SU-DHL-6 (cell line): ENCODE results near the gene LHFPL6.

ENCODE experiments used
- H2AFZ ChIP-seq: fragments of 200-600 bp; sonication (generic); 2 replicates; pipeline ENCODE4 v1.6.1; 2014; ENCODE audit warnings: low read depth, mild to moderate bottlenecking, moderate library complexity, mixed read lengths, antibody characterized with exemption, low read length; ENCODE audit not compliant: severe bottlenecking
- H3F3A ChIP-seq: fragments of 200-600 bp; shearing (Covaris generic); 2 replicates; pipeline ENCODE4 v1.6.0; 2016; ENCODE audit warnings: antibody characterized with exemption, mild to moderate bottlenecking; ENCODE audit not compliant: insufficient read depth
- H3K27ac ChIP-seq: fragments of 200-600 bp; sonication (generic); 2 replicates; pipeline ENCODE4 v1.5.1; 2016; ENCODE audit warnings: low read depth, mild to moderate bottlenecking, low read length, moderate library complexity, mixed read lengths
- H3K27me3 ChIP-seq: fragments of 200-600 bp; sonication (generic), shearing (Covaris generic); 2 replicates; pipeline ENCODE4 v1.6.0; 2014; ENCODE audit warnings: mild to moderate bottlenecking, low read length
- H3K36me3 ChIP-seq: fragments of 200-600 bp; sonication (generic); 2 replicates; pipeline ENCODE4 v1.6.1; 2014; ENCODE audit warnings: mild to moderate bottlenecking, low read length, mixed read lengths
- H3K4me2 ChIP-seq: fragments of 300-600, 200-600 bp; shearing (Covaris generic), sonication (generic); 2 replicates; pipeline ENCODE4 v1.6.0; 2014; ENCODE audit warnings: low read length, low read depth, mild to moderate bottlenecking; ENCODE audit not compliant: poor library complexity, severe bottlenecking
- H3K4me3 ChIP-seq: fragments of 200-600 bp; sonication (generic); 2 replicates; pipeline ENCODE4 v1.5.1; 2014; ENCODE audit warnings: antibody characterized with exemption, low read length, mild to moderate bottlenecking, mixed read lengths; ENCODE audit not compliant: insufficient read depth, poor library complexity, severe bottlenecking
- H3K79me2 ChIP-seq: fragments of 200-600 bp; sonication (generic); 2 replicates; pipeline ENCODE4 v1.6.1; 2014; ENCODE audit warnings: mild to moderate bottlenecking, low read length, moderate library complexity; ENCODE audit not compliant: insufficient read depth
- H3K9ac ChIP-seq: fragments of 200-600 bp; sonication (generic); 2 replicates; pipeline ENCODE4 v1.7.0; 2014; ENCODE audit warnings: mild to moderate bottlenecking, low read length
- H3K9me2 ChIP-seq: fragments of 200-600 bp; sonication (generic); replicated peaks from 2 replicates; pipeline ENCODE4 v1.6.1; 2014; ENCODE audit warnings: low read length; ENCODE audit not compliant: insufficient read depth
- H3K9me3 ChIP-seq: fragments of 200-600 bp; sonication (generic); 2 replicates; pipeline ENCODE4 v1.6.1; 2014; ENCODE audit warnings: low read length, mixed read lengths; ENCODE audit not compliant: insufficient read depth
- H4K20me1 ChIP-seq: fragments of 200-600 bp; sonication (generic); 2 replicates; pipeline ENCODE4 v1.6.1; 2014; ENCODE audit warnings: low read depth, mild to moderate bottlenecking, antibody characterized with exemption, low read length, moderate library complexity, mixed read lengths
- CTCF ChIP-seq: fragments of 200-600 bp; sonication (generic); IDR thresholded peaks from one replicate; pipeline ENCODE4 v1.5.1; 2017; ENCODE audit warnings: antibody characterized with exemption, mild to moderate bottlenecking, low read length, moderate library complexity; ENCODE audit not compliant: insufficient read depth, poor library complexity, severe bottlenecking
- EZH2phosphoT487 ChIP-seq: fragments of 200-600 bp; sonication (generic), shearing (Covaris generic); conservative IDR thresholded peaks from 2 replicates; pipeline ENCODE4 v1.6.1; 2018; ENCODE audit warnings: mild to moderate bottlenecking, antibody characterized with exemption, low read length, moderate library complexity, mixed read lengths

LHFPL6 gene

GRCh38 chr13:39623466-39623865 lies 20.5 kb upstream of the LHFPL6 start:
- Histone ChIP-seq H3K27ac (no peak overlapping the region), H2AFZ (no peak overlapping the region), H3K4me3 (no peak overlapping the region), H3K79me2 (no peaks in the 10 kb centered on the region), H3K36me3 (no peaks in the 10 kb centered on the region), H3K9me2 (no peaks in the 10 kb centered on the region), H3K27me3 (no peaks in the 10 kb centered on the region), H3K9ac (no peak overlapping the region), H3K9me3 (no peaks in the 10 kb centered on the region), H3K4me2 (no peak overlapping the region), H4K20me1 (no peaks in the 10 kb centered on the region), H3F3A (no peaks in the 10 kb centered on the region)
- TF ChIP-seq CTCF = no peak
- no peak for TF ChIP-seq EZH2phosphoT487

- no peak overlapping the region for H3K9ac ChIP-seq
- no peaks in the 10 kb centered on the region for H4K20me1 ChIP-seq
- H2AFZ ChIP-seq = no peak overlapping the region
- no peak for TF ChIP-seq EZH2phosphoT487
- TF ChIP-seq CTCF = no peak
- H3K79me2 ChIP-seq = no peaks in the 10 kb centered on the region
- H3K9me2 ChIP-seq = no peaks in the 10 kb centered on the region
- H3K27me3 ChIP-seq = no peaks in the 10 kb centered on the region
- no peaks in the 10 kb centered on the region for H3K9me3 ChIP-seq
- no peak overlapping the region for H3K27ac ChIP-seq
- H3F3A ChIP-seq = no peaks in the 10 kb centered on the region
- H3K4me2 ChIP-seq = no peak overlapping the region
- no peak overlapping the region for H3K4me3 ChIP-seq
- no peaks in the 10 kb centered on the region for H3K36me3 ChIP-seq
These were observed 15.6 kb upstream of the LHFPL6 start for GRCh38 chr13:39618561-39618960.

- H3K4me3 ChIP-seq = no peak overlapping the region
- no peaks in the 10 kb centered on the region for H3K9me2 ChIP-seq
- TF ChIP-seq CTCF (peak; percentile 66), EZH2phosphoT487 (no peak)
- H3K79me2 ChIP-seq = no peaks in the 10 kb centered on the region
- H3K27me3 ChIP-seq = no peaks in the 10 kb centered on the region
- H3K36me3 ChIP-seq = no peaks in the 10 kb centered on the region
- H3K4me2 ChIP-seq = no peak overlapping the region
- H3K27ac ChIP-seq = no peak overlapping the region
- H3K9ac ChIP-seq = no peak overlapping the region
- H3F3A ChIP-seq = no peaks in the 10 kb centered on the region
- H4K20me1 ChIP-seq = no peaks in the 10 kb centered on the region
- H2AFZ ChIP-seq = no peak overlapping the region
- H3K9me3 ChIP-seq = no peaks in the 10 kb centered on the region
These were observed 13.2 kb upstream of the LHFPL6 start for GRCh38 chr13:39616087-39616694.
